GM19035 (cell line): Measurements from ENCODE around the gene OR2A42.
"Not testable (repeated sequence)": the region's sequence is repeated elsewhere in the genome, so short reads cannot be mapped to it uniquely, and the experiment has no call there.

Experiments used
- ATAC-seq: cut with Tn5 transposase; IDR thresholded peaks from one replicate; pipeline ENCODE4 v1.9.1; 2021; ENCODE audit not compliant: unreplicated experiment

The OR2A42 gene, protein sequence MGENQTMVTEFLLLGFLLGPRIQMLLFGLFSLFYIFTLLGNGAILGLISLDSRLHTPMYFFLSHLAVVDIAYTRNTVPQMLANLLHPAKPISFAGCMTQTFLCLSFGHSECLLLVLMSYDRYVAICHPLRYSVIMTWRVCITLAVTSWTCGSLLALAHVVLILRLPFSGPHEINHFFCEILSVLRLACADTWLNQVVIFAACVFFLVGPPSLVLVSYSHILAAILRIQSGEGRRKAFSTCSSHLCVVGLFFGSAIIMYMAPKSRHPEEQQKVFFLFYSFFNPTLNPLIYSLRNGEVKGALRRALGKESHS

GRCh38 chr7:144239365-144239764 lies at the start of gene OR2A42:
Gene OR2A42 (minus strand): TSS chr7:144239605. CDS start chr7:144232843, 6,762 bp downstream.
- not testable (repeated sequence) for ATAC-seq

DNA sequence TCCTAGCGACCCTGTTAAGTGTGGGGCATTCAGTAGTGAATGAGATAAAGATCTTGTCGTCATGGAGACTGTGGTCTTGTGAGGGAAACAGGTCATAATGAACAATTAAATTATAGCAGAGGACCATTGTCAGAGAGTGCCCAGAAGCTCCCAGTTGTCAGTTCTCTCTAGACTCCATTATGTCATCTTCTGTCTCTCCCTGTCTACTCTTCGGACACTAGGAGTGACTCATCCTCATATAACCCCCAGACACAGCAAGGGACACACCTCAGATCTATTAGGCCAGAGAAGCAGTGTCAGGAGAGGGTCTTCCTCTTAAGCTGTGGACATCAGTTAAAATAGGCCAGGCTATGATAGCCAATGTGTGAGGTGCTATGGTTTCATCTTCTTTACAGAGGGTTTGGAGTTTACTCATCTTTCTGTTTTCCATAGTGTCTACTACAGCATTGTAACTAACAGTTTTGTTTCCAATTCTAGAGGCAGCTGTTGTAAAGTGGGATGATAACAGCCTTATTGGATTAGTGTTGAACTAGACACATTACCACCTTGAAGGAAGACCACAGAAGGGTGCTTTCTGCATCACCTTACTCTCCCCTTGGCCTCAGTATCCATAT lies 47.9 kb upstream of the OR2A42 start:
- not testable (repeated sequence) for ATAC-seq

GRCh38 chr7:144283716-144284115 lies 44.3 kb upstream of the OR2A42 start:
- ATAC-seq: not testable (repeated sequence)

- ATAC-seq: not testable (repeated sequence)
Measured at GRCh38 chr7:144282490-144282889, 43.1 kb upstream of the OR2A42 start.

GRCh38 chr7:144281981-144282380 lies 42.6 kb upstream of the OR2A42 start:
- not testable (repeated sequence) for ATAC-seq

GRCh38 chr7:144280010-144280409 lies 40.6 kb upstream of the OR2A42 start:
- not testable (repeated sequence) for ATAC-seq

GRCh38 chr7:144275281-144275680 lies 35.9 kb upstream of the OR2A42 start:
- not testable (repeated sequence) for ATAC-seq

GRCh38 chr7:144269188-144269587 lies 29.8 kb upstream of the OR2A42 start, which contains the start of gene CTAGE8:
Gene CTAGE8 (minus strand): TSS chr7:144269288. CDS start chr7:144269250, 38 bp downstream.
- ATAC-seq: not testable (repeated sequence)

DNA sequence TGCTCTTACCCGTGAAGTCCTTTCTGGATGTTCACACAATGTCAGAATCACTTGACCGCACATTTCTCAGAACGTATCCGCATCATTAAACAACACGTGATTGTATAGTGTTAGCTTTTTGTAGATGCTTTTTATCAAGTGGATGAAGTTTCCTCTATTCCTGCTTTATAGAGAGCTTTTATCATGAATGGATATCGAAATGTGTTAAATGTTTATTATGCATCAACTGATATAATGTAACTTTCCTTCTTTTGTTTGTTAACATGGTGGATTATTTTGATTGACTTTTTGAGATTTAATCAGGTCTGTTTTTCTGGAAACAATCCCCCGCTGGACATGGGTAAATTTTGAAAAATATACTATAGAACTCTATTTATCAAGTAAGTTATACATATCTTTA lies 25.3 kb upstream of the OR2A42 start, which contains the start of gene OR2A7:
TSS of gene OR2A7 (minus strand) at position 101 of the 400 bp plus-strand sequence. CDS start 5,164 bp downstream, outside the sequence.
- ATAC-seq: not testable (repeated sequence)

DNA sequence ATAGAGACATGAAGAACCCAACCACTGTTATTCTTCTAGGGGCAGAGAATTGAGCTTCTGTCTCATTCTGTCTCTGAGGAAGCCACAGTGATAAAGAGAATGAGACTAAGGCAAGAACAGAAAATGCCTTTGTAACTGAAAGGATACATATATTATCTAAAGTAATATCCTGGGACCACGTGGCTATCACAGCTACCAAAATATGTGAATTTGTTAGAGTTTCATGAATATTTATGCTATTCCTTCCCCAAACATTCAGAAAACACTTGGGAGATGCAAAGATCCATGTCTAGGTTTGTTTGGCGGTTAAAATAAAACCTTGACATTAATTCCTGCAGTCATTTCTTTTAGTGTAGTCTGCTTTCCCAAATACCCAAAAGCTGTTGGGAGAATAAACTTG lies 22.7 kb upstream of the OR2A42 start:
- not testable (repeated sequence) for ATAC-seq

DNA sequence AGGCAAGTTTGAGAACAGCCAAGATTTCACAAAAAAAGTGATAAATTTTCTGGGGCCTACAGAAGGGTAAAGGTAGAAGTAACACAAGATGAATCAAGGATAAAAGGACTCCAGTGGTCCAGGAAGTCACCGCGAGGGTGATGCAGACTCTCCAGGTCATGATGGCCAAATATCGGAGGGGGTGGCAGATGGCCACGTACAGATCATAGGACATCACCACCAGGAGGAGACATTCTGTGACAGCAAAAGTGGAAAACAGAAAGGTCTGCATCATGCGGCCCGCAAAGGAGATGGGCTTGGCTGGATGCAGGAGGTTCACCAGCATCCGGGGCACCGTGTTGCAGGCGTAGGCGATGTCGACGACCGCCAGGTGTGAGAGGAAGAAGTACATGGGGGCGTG lies 19.7 kb upstream of the OR2A42 start:
- ATAC-seq: not testable (repeated sequence)

DNA sequence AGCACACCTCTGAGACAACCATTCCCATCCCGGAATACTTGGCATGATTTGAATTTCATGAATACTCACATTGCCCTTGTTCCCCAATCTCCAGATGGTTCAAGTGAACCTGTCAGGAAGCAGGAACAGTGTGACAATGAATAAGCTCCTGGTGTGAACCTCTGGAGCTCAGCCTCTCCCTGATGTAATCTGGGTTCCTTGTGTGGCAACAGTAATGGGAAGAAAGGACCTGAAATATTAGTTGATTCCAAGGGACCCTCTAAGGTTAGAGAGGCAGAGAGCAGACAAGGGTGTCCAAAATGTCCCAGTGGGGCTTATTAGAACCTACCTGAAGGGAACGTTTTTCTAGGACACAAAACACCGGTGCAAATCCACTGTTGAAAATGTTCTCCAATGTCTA lies 16.7 kb upstream of the OR2A42 start:
- ATAC-seq: no peak

GRCh38 chr7:144255471-144255897 lies 16.1 kb upstream of the OR2A42 start:
- no peak for ATAC-seq

- not testable (repeated sequence) for ATAC-seq
Measured at GRCh38 chr7:144252307-144252706, 12.9 kb upstream of the OR2A42 start.

- ATAC-seq: not testable (repeated sequence)
Measured at GRCh38 chr7:144247674-144248330, 8.4 kb upstream of the OR2A42 start.

- not testable (repeated sequence) for ATAC-seq
Measured at GRCh38 chr7:144246967-144247366, 7.6 kb upstream of the OR2A42 start.

DNA sequence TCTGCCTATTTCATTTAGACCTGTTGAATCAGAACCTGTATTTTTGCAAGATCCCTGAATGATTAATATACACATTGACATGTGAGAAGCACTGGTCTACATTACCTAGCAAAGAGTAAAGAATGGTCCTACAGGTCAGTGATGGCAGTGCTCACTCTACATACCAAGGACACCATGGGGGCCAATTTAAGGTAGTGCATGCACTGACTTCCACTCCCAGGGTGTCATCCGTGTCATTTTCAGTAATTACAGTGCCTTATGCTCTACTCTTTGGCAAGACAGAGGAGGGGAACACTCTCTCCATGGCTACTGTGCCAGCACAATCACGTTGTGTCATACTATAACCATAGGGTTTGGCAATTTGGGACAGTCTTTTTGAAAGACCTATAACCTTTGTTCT lies 6.0 kb upstream of the OR2A42 start:
- ATAC-seq: not testable (repeated sequence)

DNA sequence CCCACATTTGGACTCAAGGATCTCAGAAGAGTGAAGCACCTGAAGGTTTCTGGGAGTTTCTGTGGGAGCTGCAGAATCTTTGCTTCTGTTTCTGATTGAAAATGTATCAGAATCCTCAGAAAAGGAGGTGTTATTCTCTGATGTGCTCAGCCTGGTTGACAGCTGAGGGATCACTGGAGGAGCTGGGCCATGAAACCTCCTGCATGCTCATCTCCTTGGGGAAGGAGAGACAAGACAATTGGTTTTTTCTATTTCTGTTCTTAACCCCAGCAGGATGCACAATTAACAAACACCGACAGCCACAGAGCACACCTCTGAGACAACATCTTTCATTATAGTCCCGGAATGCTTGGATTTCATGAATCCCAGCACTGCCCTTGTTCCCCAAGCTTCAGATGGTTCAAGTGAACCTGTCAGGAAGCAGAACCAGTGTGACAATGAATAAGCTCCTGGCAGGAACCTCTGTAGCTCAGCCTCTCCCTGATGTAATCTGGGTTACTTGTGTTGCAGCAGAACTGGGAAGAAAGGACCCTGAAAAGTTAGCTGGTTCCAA lies 799 bp downstream of the OR2A42 start:
- not testable (repeated sequence) for ATAC-seq

DNA sequence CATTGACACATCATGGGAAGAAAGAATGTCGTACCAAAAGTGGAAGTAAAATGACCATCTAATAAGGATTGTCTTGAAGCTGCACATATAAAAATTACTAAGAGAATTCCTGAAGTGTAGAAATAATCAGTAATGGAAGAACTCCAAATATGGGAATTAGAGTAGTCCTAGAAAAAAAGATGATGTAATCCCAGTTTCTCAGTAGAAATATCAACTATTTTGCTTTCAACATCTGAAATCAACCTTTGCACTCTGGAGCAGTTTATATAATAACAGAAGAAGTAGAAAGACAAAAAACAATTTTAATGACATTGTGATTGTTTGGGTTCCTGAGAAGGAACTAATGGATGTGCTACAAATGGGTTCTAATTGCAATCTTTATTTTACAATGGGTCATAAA lies 6.4 kb downstream of the OR2A42 start:
- not testable (repeated sequence) for ATAC-seq

- ATAC-seq: not testable (repeated sequence)
Measured at GRCh38 chr7:144231027-144231426, 8.4 kb downstream of the OR2A42 start.

DNA sequence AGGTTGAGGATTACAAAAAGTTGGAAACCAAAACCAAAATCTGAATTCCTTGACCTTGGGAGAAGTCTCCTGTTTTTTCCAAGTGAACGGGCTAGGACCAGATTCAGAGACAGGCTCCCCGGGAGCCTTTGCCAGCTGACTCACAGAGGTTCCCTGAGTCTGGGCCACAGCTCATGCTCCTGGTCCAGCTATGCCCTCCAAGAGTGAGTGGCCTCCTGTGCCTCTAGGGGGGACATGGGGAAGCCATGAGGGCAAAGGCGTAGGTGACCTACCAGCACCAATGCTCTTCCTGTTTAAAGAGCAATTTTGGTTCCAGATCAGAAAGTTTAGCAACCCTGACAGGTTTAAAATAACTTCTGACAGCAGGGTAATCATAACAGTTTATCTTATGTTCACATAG lies 10.6 kb downstream of the OR2A42 start:
- not testable (repeated sequence) for ATAC-seq
